Measurements from ENCODE around the gene MFSD6.

- TF ChIP-seq CTCF (IDR thresholded peaks at IDR 0.05) (peak in 1 of 12 donors; percentile 15), POLR2A (IDR thresholded peaks at IDR 0.05) (no peak)
These were observed 73.2 kb downstream of the MFSD6 start for GRCh38 chr2:190481339-190481738.
